ENCODE data around the gene HSF4. TPM values are rescaled to one million over a fixed set of nuclear protein-coding genes. Genes with fewer than 3 reads are reported as not detected.
A peak's percentile ranks its signal among the peaks of the same experiment; 100 is the strongest.

The HSF4 gene
- total RNA-seq, 2 donors from 2014 or later: 24.3 to 48.1 TPM

GRCh38 chr16:67149276-67150046 lies 15.1 kb upstream of the HSF4 start:
- intact Hi-C loops (cut with DNase I): no loop called here
- DNase-seq (no peak), ATAC-seq (no peak)

GRCh38 chr16:67150047-67150832 lies 14.3 kb upstream of the HSF4 start:
- DNase-seq (peak; percentile 75), ATAC-seq (peak; percentile 67 to 80)
- intact Hi-C loops (cut with DNase I): no loop called here

- ATAC-seq (peak; percentile 84 to 85), DNase-seq (peak; percentile 86)
- intact Hi-C loops (cut with DNase I): no loop called here
Measured at GRCh38 chr16:67150833-67151396, 13.6 kb upstream of the HSF4 start, which contains the start of gene B3GNT9. Gene B3GNT9 (minus strand): TSS chr16:67150998. CDS start chr16:67150485, 513 bp downstream.

DNA sequence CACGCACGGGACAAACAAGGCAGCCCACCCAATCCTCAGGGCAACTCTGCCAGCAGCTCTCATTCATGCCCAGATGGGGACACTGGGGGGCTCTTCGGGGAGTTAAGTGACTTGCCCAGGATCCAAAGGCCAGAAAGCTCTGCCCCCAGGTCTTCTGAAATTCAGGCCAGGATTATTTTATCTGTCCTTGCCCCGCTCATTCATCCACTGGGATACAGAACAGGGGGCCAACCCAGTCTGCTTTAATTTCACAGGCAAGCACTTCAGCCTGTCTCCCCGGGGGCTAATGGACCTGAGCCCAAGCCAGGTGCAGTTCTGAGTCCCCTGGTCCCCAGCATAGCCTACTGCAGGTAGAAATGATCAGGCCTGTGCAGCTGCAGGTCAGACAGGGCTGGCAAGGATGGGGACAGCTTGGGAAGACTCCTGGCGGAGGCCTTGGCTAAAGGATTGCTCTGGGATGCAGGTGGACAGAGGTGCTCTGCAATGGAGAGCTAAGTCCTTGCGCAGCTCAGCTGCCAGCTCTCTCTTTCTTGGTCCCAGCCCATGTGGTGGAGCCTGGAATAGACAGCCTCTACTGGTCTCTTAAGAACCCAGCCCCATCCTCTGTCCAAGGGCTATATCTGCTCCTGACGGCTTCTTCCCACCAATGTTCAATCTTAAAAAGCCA lies 13.0 kb upstream of the HSF4 start:
- intact Hi-C loops (cut with DNase I): no loop called here
- DNase-seq: no peak
- ATAC-seq: no peak

DNA sequence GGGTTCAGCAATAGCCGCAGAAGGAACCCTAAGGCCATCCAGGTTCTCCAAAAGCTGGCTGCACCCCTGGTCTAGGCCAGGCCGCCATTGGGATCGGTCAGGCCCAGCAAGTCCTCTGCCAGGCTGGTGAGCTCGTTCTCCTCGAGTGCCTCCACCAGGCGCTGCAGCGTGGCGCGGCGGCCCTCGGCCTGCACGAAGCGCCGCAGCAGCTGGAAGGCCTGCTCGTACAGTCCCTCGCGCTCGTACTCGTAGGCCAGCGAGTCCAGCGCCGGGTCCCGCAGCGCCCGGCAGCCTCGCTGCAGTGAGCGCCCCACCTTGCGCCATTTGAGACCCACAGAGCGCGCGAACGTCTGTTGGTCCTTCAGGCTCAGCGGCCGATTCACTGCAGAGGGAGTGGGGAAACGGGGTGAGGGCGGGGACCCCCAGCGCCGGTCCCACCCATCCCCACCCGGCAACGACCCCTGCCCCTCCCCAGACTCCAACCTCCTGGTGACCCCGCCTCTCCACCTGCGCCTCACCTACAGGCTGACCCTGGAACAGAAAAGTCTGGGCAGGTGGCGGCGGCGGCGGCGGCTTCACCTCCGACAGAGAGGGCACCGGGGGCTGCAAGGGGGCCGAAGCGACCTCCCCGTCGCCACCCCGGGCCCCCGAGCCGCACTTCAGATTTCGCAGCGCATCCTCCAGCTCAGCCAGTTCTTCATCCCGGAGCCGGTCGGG lies 9.8 kb upstream of the HSF4 start:
- ATAC-seq (no peak), DNase-seq (no peak)
- intact Hi-C loops (cut with DNase I): loop anchor here (1.0 to 5.0 kb wide), 3 partner anchors 177 to 197 kb away; no protein-coding TSS in a partner anchor

DNA sequence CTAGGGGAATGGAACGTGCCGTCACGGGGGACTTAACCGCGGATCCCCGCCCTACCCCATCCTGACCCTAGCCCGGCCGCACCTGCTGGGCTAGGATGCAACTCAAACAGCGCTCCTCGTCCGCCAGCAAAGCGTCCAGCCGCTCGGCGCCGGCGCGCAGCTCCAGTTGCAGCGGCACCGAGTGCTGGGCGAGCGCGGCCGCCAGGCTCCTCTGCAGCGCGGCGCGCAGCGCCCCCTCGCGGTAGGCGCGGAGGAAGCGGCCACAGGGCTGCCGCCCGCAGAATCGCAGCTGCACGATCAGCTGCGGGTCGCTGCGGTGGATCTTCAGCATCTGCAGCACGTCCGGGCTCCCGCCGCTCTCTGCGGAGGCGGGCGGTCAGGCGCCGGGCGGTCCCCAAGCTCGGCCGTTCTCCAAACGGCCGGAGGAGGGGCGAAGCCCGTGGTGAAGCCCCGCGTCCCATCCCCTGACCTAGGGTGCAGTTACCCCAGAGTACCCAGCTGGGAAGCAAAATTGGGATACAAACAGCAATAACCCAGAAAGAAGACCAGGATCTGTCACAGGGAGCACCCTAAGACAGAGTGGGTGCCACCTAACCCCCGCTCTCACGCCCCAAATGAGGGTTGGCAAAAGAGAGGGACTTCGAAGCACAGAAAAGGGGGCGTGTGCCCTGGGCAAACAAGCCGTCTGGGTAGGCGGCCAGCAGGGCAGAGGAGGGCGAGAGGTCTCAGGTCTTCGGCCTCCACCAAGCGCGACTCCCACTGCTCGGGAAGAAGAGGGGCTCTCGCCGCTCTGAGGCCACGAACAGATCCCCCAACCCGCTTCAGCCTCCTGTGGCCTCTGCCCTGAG lies 9.0 kb upstream of the HSF4 start:
- ATAC-seq (peak; percentile 46 to 50), DNase-seq (peak; percentile 81)
- intact Hi-C loops (cut with DNase I): loop anchor here (1.0 to 5.0 kb wide), 3 partner anchors 178 to 198 kb away; no protein-coding TSS in a partner anchor

DNA sequence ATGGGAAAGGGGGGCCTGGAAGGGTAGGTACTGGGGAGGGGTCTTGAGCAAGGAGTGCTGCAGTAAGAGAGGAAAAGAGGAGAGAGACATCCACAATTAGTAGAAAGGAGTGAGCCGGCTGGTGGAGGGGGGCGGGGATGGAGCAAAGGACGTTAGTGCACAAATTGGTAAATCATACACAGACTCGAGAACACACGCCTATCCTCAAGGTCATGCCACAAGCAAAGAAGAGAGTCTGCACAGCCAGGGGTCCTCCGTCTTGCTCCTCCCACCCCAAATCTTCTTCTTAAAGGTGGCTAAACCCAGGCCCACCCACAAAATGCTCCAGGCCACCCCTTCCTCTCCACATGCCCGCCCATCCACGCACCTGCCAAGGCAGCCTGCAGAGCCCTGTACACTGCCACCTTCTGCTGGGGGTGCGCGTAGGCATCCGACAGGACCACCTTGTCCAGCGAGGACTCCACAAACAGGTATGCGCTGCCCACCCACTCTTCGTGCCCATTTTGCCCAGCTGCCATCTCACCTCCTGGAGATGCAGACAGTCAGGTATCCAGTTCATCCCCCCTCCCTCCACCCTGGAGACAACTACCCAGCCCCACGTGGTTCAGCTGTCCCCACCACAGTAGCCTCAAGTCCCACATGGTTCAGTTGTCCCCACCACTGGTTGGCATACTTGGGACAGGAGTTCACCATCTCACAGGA lies 8.3 kb upstream of the HSF4 start:
- intact Hi-C loops (cut with DNase I): loop anchor here (5.0 kb wide), 2 partner anchors 179 to 199 kb away; no protein-coding TSS in a partner anchor
- DNase-seq (no peak), ATAC-seq (no peak)

DNA sequence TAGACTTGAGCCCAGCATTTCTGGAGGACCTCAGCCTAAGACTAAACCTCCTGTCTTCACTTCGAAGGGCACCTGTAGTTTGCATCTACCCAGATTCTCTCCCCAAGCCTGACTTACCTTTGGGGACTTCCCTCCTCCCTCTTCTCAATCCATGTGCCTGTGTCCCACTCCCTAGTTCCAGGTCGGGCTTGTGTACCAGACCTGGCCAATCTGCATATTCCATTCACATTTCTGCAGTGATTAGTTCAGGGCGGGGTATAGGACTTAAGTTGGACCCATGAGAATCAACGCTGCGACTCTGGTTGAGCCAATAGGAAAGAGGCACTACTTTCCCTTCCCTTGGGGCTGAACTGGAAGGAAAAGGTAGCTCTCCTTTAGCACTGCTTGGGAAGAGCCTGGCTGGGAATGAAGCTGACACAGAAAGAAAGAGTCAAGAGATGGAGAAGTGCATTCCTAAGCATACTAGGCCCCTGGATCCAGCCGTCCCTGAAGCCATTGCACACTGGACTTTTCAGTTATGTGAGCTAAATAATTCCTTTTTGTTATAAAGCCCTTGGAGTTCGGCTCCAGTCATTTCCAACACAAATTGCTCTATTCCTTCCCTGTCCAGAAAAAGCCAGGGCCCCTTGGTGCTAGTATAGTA lies 7.3 kb upstream of the HSF4 start:
- DNase-seq (no peak), ATAC-seq (no peak)
- intact Hi-C loops (cut with DNase I): loop anchor here (5.0 kb wide), 2 partner anchors 180 to 200 kb away; no protein-coding TSS in a partner anchor

GRCh38 chr16:67157892-67158635 lies 6.5 kb upstream of the HSF4 start:
- no peak for DNase-seq
- intact Hi-C loops (cut with DNase I): loop anchor here (5.0 kb wide), 2 partner anchors 181 to 201 kb away; no protein-coding TSS in a partner anchor
- ATAC-seq: no peak

- DNase-seq (peak; percentile 74), ATAC-seq (peak in 1 of 2 donors; percentile 7)
- intact Hi-C loops (cut with DNase I): loop anchor here (5.0 kb wide), 2 partner anchors 182 to 202 kb away; no protein-coding TSS in a partner anchor
Measured at GRCh38 chr16:67158637-67159600, 5.6 kb upstream of the HSF4 start.

- DNase-seq: peak; percentile 66
- intact Hi-C loops (cut with DNase I): no loop called here
- peak; percentile 15 to 22 for ATAC-seq
Measured at GRCh38 chr16:67161595-67162058, 2.9 kb upstream of the HSF4 start.

GRCh38 chr16:67162506-67163163 lies 1.9 kb upstream of the HSF4 start:
- intact Hi-C loops (cut with DNase I): no loop called here
- ATAC-seq (no peak), DNase-seq (no peak)

DNA sequence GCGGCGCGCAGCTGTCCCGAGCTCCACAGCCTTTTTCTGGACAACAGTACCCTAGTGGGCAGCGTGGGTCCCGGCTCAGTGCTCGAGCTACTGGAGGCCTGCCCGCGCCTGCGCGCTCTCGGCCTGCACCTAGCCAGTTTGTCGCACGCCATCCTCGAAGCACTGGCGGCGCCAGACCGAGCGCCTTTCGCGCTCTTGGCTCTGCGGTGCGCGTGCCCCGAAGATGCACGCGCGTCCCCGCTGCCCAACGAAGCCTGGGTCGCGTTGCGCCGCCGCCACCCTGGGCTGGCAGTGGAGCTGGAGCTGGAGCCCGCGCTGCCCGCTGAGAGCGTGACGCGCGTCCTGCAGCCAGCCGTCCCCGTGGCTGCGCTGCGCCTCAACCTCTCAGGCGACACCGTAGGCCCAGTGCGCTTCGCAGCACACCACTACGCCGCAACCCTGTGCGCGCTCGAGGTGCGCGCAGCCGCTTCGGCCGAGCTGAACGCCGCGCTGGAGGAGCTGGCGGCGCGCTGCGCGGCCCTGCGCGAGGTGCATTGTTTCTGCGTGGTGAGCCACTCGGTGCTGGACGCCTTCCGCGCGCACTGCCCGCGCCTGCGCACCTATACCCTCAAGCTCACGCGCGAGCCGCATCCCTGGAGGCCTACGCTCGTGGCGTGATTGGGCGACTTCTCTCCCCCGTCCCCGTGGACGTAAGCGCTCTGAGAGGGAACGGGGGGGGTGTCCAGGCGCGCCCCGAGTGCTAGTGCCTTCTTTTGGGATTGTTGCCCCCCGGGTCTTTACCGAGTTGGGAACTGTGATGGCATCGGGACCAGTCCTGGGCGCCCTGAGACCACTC lies 1.2 kb upstream of the HSF4 start:
- DNase-seq (peak; percentile 67), ATAC-seq (peak; percentile 9 to 49)

More for the DNA sequence above, 1.2 kb upstream of the HSF4 start:
- intact Hi-C loops (cut with DNase I): no loop called here
